GM23248 (cell line): ENCODE results near the gene GLUD1.
"Not testable (repeated sequence)": the region's sequence is repeated elsewhere in the genome, so short reads cannot be mapped to it uniquely, and the experiment has no call there.

ENCODE experiments used
- EZH2 ChIP-seq: fragments of 200-600 bp; sonication (generic); IDR thresholded peaks from 2 replicates; pipeline ENCODE4 v1.6.1; 2018; ENCODE audit warnings: antibody characterized with exemption, mild to moderate bottlenecking; ENCODE audit not compliant: insufficient read depth, poor library complexity, severe bottlenecking
- EZH2phosphoT487 ChIP-seq: fragments of 200-600 bp; sonication (generic); IDR thresholded peaks from 2 replicates; pipeline ENCODE4 v1.6.1; 2018; ENCODE audit warnings: antibody characterized with exemption, moderate library complexity, mild to moderate bottlenecking, low read depth; ENCODE audit not compliant: insufficient read depth

DNA sequence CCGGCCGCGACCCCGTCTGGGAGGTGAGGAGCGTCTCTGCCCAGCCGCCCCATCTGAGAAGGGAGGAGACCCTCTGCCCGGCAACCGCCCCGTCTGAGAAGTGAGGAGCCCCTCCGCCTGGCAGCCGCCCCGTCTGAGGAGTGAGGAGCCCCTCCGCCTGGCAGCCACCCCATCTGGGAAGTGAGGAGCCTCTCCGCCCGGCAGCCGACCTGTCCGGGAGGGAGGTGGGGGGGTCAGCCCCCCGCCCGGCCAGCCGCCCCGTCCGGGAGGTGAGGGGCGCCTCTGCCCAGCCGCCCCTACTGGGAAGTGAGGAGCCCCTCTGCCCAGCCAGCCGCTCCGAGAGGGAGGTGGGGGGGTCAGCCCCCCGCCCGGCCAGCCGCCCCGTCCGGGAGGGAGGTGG, 14.0 kb downstream of the GLUD1 start:
- not testable (repeated sequence) for TF ChIP-seq EZH2phosphoT487, EZH2
